Sigmoid colon (tissue), 7 donors: ENCODE results near the gene CASP9. TPM values are rescaled to one million over a fixed set of nuclear protein-coding genes. Genes with fewer than 3 reads are reported as not detected.

Source experiments
- DNase-seq: peaks from one replicate; pipeline ENCODE4 v3.0.0-alpha.2; 2019
- H3K27ac ChIP-seq, 4 donors: fragments of 200-600 bp; sonication (generic); one replicate each; pipeline ENCODE4 v1.5.1; 2016 to 2019; ENCODE audit warnings: mild to moderate bottlenecking in 1 of 4
- H3K27me3 ChIP-seq, 3 donors: fragments of 200-600 bp; sonication (generic); one replicate each; pipeline ENCODE4 v1.5.1; 2019; ENCODE audit warnings: mild to moderate bottlenecking in 1 of 3
- H3K36me3 ChIP-seq, 4 donors: fragments of 200-600 bp; sonication (generic); one replicate each; pipeline ENCODE4 v1.5.1; 2016 to 2019
- H3K4me1 ChIP-seq, 4 donors: fragments of 200-600 bp; sonication (generic); one replicate each; pipeline ENCODE4 v1.5.1; 2017 to 2019
- H3K4me3 ChIP-seq, 4 donors: fragments of 200-600 bp; sonication (generic); one replicate each; pipeline ENCODE4 v1.5.1; 2017 to 2019; ENCODE audit warnings: mild to moderate bottlenecking in 2 of 4, moderate library complexity in 1 of 4
- H3K9me3 ChIP-seq, 4 donors: fragments of 200-600 bp in 3 of 4; sonication (generic) in 3 of 4; one replicate each; pipeline versions ENCODE4 v1.5.1 to v1.6.1; 2013 to 2019
- EP300 ChIP-seq, 4 donors: sonication (generic); formaldehyde crosslinking; IDR thresholded peaks; one replicate each; pipeline ENCODE4 v1.6.1; 2017; ENCODE audit warnings: antibody characterized with exemption in 4 of 4
- POLR2A ChIP-seq, 2 donors: fragments of 450-650 bp; IDR thresholded peaks; one replicate each; pipeline ENCODE4 v1.6.1; 2016; ENCODE audit warnings: antibody characterized with exemption in 2 of 2, mild to moderate bottlenecking in 2 of 2, moderate library complexity in 2 of 2
- POLR2AphosphoS5 ChIP-seq, 4 donors: sonication (generic); formaldehyde crosslinking; IDR thresholded peaks; one replicate each; pipeline ENCODE4 v1.6.1; 2017; ENCODE audit warnings: antibody characterized with exemption in 4 of 4
- WGBS, 2 donors: extraction: QIAGEN DNeasy Blood & Tissue Kit; methylation state at CpG; one replicate each; pipeline ENCODE4 v1.1.7; 2013; 5-methylcytosine and 5-hydroxymethylcytosine counted together
- intact Hi-C: fragments of 100-400 bp; cut with DNase I; formaldehyde crosslinking; loops from one replicate; pipeline ENCODE4 v1.15.1; 2023
- polyA plus RNA-seq, 3 donors: library from polyadenylated mRNA; stranded (reverse); fragments of 200-250 nt; gene quantifications; one replicate each; pipeline ENCODE4 v1.2.3, GENCODE V29; 2013
- total RNA-seq, 4 donors: library from RNA; depleted of rRNA; stranded (reverse); fragments of >200 nt; gene quantifications; one replicate each; pipeline ENCODE4 v1.1.0, GENCODE V29; 2016
- TF ChIP-seq, protein P1 (sequence below), 4 experiments: fragments of 450-650 bp in 3 of 4; fragments of 200-600 bp in 1 of 4; IDR thresholded peaks; one replicate each; pipeline ENCODE4 v1.5.1; 2016 to 2019; ENCODE audit warnings: antibody characterized with exemption in 4 of 4, mild to moderate bottlenecking in 3 of 4, moderate library complexity in 2 of 4
- donor health status: healthy with polysubstance abuse.
- donor health status: Bipolar disorder and iron deficiency.
- donor health status: healthy.

Gene CASP9
- total and polyA plus RNA-seq, 7 donors = 6.2 to 18.2 (median 11.4) TPM

- Histone ChIP-seq H3K36me3 (peaks cover 4 to 54% (median 5%) of the 10 kb centered on the region in 4 donors), H3K9me3 (no peaks in the 10 kb centered on the region)
Measured at GRCh38 chr1:15507278-15507677, 16.7 kb downstream of the CASP9 start.

GRCh38 chr1:15506831-15507230, 17.2 kb downstream of the CASP9 start:
- intact Hi-C loops = no loop called here
- peak; percentile 54 for DNase-seq
- WGBS, 2 donors = 96 to 97% methylated on average over 17 of the region's 17 CpGs
- TF ChIP-seq POLR2A (IDR thresholded peaks at IDR 0.05) = no peak
- TF ChIP-seq EP300 (IDR thresholded peaks at IDR 0.05) = no peak
- TF ChIP-seq, protein P1, sequence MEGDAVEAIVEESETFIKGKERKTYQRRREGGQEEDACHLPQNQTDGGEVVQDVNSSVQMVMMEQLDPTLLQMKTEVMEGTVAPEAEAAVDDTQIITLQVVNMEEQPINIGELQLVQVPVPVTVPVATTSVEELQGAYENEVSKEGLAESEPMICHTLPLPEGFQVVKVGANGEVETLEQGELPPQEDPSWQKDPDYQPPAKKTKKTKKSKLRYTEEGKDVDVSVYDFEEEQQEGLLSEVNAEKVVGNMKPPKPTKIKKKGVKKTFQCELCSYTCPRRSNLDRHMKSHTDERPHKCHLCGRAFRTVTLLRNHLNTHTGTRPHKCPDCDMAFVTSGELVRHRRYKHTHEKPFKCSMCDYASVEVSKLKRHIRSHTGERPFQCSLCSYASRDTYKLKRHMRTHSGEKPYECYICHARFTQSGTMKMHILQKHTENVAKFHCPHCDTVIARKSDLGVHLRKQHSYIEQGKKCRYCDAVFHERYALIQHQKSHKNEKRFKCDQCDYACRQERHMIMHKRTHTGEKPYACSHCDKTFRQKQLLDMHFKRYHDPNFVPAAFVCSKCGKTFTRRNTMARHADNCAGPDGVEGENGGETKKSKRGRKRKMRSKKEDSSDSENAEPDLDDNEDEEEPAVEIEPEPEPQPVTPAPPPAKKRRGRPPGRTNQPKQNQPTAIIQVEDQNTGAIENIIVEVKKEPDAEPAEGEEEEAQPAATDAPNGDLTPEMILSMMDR (IDR thresholded peaks at IDR 0.05) = no peak
- TF ChIP-seq POLR2AphosphoS5 (IDR thresholded peaks at IDR 0.05) = no peak
- H3K4me1 ChIP-seq = peaks cover 0 to 3% (median 0%) of the 10 kb centered on the region in 4 donors
- no peaks in the 10 kb centered on the region for H3K9me3 ChIP-seq
- H3K4me3 ChIP-seq = no peak overlapping the region
- H3K27me3 ChIP-seq = no peaks in the 10 kb centered on the region
- no peak overlapping the region for H3K27ac ChIP-seq
- H3K36me3 ChIP-seq = peaks cover 0 to 54% (median 5%) of the 10 kb centered on the region in 4 donors

More at GRCh38 chr1:15507278-15507677, 16.7 kb downstream of the CASP9 start:
- 94 to 96% methylated on average over 5 of the region's 5 CpGs for WGBS, 2 donors
- TF ChIP-seq POLR2A (IDR thresholded peaks at IDR 0.05) (no peak), POLR2AphosphoS5 (IDR thresholded peaks at IDR 0.05) (no peak), EP300 (IDR thresholded peaks at IDR 0.05) (no peak)
- TF ChIP-seq, protein P1 (IDR thresholded peaks at IDR 0.05) = no peak
- Histone ChIP-seq H3K4me1 (peaks cover 0 to 3% (median 0%) of the 10 kb centered on the region in 4 donors), H3K4me3 (no peak overlapping the region), H3K27me3 (no peaks in the 10 kb centered on the region), H3K27ac (no peak overlapping the region)
- intact Hi-C loops = no loop called here
- DNase-seq = peak; percentile 30

- intact Hi-C loops = no loop called here
- DNase-seq = no peak
- Histone ChIP-seq H3K9me3 (no peaks in the 10 kb centered on the region), H3K36me3 (peaks cover 0 to 64% (median 7%) of the 10 kb centered on the region in 4 donors), H3K4me3 (no peak overlapping the region), H3K27me3 (no peaks in the 10 kb centered on the region), H3K27ac (no peak overlapping the region), H3K4me1 (peaks cover 0 to 5% (median 0%) of the 10 kb centered on the region in 4 donors)
- TF ChIP-seq POLR2A (IDR thresholded peaks at IDR 0.05) (no peak), POLR2AphosphoS5 (IDR thresholded peaks at IDR 0.05) (no peak), EP300 (IDR thresholded peaks at IDR 0.05) (no peak)
- TF ChIP-seq, protein P1 (IDR thresholded peaks at IDR 0.05) = no peak
- WGBS, 2 donors = 93 to 96% methylated on average over 4 of the region's 4 CpGs
Measured at GRCh38 chr1:15504436-15504835, 19.6 kb downstream of the CASP9 start.

DNA sequence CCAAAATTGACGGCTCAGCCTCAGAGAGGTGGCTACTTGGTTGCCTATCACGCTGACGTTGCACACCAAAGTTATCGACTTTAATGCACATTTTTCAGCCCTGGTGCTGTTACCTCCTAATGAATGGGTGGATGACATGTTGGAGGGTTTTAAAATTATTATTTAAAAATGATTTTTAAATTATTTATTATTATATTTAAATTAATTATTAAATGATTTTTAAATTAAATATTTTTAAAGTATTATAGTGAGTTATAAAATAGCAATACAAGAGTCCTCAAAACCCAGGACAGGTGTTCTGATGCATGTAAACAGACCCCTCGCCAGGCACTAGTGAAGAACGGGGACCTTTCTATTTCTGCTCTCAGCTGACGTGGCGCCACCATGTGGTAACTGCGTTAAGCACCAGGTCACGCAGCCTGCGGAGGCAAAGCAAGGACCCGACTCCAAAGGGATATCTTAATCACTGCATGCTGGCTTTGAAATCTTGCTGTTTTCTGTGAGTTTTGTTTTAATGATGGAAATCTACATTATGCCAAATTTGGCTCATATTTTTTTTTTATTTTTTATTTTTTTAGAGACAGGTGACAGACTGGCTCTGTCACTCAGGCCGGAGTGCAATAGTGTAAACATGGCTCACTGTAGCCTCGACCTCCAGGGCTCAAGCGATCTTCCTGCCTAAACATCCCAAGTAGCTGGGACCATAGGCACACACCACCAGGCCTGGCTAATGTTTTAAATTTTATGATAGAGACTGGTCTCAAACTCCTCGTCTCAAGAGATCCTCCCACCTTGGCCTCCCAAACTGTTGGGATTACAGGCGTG, 22.6 kb downstream of the CASP9 start:
- Histone ChIP-seq H3K36me3 (peaks cover 0 to 68% (median 7%) of the 10 kb centered on the region in 4 donors), H3K9me3 (no peaks in the 10 kb centered on the region), H3K4me1 (peaks cover 0 to 5% (median 0%) of the 10 kb centered on the region in 4 donors), H3K4me3 (no peak overlapping the region), H3K27ac (no peak overlapping the region), H3K27me3 (no peaks in the 10 kb centered on the region)
- TF ChIP-seq POLR2A (IDR thresholded peaks at IDR 0.05) (no peak), POLR2AphosphoS5 (IDR thresholded peaks at IDR 0.05) (no peak), EP300 (IDR thresholded peaks at IDR 0.05) (no peak)
- TF ChIP-seq, protein P1 (IDR thresholded peaks at IDR 0.05) = peak in 3 of 4 experiments; percentile 11 to 55 (median 39)
- intact Hi-C loops = no loop called here
- WGBS, 2 donors = 53 to 62% methylated on average over 17 of the region's 17 CpGs
- no peak for DNase-seq
